ENCODE measurements around the gene RCSD1. TPM values are rescaled to one million over a fixed set of nuclear protein-coding genes. Genes with fewer than 3 reads are reported as not detected.

The RCSD1 gene
- total and polyA plus RNA-seq, 12 donors: 9.0 to 50.2 (median 37.4) TPM

GRCh38 chr1:167668108-167668507, 38.1 kb downstream of the RCSD1 start:
- Histone ChIP-seq H3K4me3 (no peak overlapping the region), H3K9me3 (no peaks in the 10 kb centered on the region), H3K27ac (peak overlapping the region in 4 of 10 donors; percentile 9 to 87 (median 38)), H3K4me1 (peaks cover 14 to 90% (median 81%) of the 10 kb centered on the region in 9 donors), H3K36me3 (peaks cover 0 to 31% (median 0%) of the 10 kb centered on the region in 9 donors), H3K27me3 (no peaks in the 10 kb centered on the region)
- TF ChIP-seq CTCF (IDR thresholded peaks at IDR 0.05): no peak
- intact Hi-C loops (cut with DNase I): loop anchor here in 2 of 10 donors (5.0 kb wide), 2 partner anchors 36 to 51 kb away; partner anchors contain the start of gene RCSD1 (in 1 of the 2)
- 92 to 94% methylated on average over 6 of the region's 6 CpGs for WGBS, 2 donors
- DNase-seq (no peak), ATAC-seq (no peak)

DNA sequence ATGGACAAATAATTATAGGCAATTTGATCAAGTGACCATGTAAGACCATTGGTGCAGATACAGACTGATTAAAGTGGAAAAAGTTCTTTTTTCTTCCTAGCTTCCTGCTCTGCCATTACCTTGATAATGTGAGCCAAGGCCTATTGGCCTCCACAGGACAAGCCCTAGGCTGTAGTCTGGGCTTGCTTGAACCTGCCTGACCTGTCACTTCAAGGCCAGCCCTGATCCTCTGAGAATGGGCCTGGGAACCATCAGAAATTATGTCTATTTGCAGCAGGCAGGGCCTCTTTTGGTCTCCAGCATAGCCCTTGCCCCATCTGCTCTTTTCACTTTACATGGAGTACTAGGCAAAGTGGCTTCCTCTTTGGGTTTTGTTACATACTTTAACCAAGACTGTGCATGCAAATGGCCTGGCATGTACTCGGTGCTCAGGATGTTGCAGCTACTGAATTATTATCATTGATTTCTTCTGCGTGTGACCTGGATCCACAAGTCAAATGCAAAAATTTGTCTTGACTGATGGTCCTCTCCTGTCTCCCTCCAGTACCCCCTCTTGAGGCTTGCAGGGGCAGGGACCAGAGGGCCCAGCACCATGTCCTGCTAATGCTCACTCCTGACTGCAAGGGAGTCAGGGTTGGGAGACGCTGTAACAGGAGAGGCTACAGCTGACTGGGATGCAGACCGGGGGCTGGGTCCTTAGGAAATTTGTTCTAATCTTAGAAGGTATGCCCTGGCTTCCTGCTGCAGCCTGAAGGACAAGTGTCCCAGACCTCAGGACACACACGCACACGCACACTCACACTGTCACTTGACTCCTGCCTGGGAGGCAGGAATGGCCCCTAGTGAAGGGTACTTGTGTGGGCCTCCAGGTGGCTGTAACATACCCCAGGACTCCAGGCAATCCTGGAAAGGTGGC, 39.4 kb downstream of the RCSD1 start:
- no peak overlapping the region for H3K4me3 ChIP-seq
- ATAC-seq (peak; percentile 21 to 82 (median 50)), DNase-seq (no peak)
- 21 to 33% methylated on average over 6 of the region's 6 CpGs for whole genome bisulfite sequencing, 2 donors
- peak overlapping the region in 7 of 10 donors; percentile 9 to 87 (median 49) for H3K27ac ChIP-seq
- TF ChIP-seq CTCF (IDR thresholded peaks at IDR 0.05): no peak
- intact Hi-C loops (cut with DNase I): loop anchor here in 2 of 10 donors (5.0 kb wide), 2 partner anchors 37 to 52 kb away; partner anchors contain the start of gene RCSD1 (in 1 of the 2)
- H3K27me3 ChIP-seq: no peaks in the 10 kb centered on the region
- peaks cover 8 to 77% (median 71%) of the 10 kb centered on the region in 9 donors for H3K4me1 ChIP-seq
- H3K36me3 ChIP-seq: peaks cover 0 to 29% (median 6%) of the 10 kb centered on the region in 9 donors
- no peaks in the 10 kb centered on the region for H3K9me3 ChIP-seq

DNA sequence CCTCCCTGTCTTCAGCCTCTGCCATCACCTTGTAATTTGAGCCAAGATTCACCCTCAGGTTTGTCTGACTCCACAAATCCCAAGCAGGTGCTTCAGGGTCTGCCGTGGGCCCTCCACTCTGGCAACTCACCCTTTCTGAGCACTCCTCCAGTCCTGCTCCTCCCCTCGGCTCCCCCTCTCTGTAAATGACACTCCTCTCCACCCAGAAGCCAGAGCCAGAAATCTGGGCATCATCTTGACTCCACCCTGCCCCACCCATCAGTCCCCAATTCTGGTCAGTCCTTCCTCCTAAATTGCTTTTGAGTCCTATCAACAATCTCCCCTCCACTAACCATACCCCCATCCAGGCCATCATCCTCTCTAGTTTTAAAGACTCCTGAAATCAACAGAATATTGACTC, 40.5 kb downstream of the RCSD1 start:
- H3K4me1 ChIP-seq: peaks cover 8 to 75% (median 67%) of the 10 kb centered on the region in 9 donors

More for the DNA sequence above, 40.5 kb downstream of the RCSD1 start:
- H3K27me3 ChIP-seq: no peaks in the 10 kb centered on the region
- ATAC-seq (peak in 1 of 8 donors; percentile 35), DNase-seq (no peak)
- peak overlapping the region in 6 of 10 donors; percentile 4 to 87 (median 53) for H3K27ac ChIP-seq
- H3K4me3 ChIP-seq: no peak overlapping the region
- intact Hi-C loops (cut with DNase I): no loop called here
- no peak for TF ChIP-seq CTCF (IDR thresholded peaks at IDR 0.05)
- H3K9me3 ChIP-seq: no peaks in the 10 kb centered on the region
- H3K36me3 ChIP-seq: peaks cover 0 to 40% (median 6%) of the 10 kb centered on the region in 9 donors
- WGBS, 2 donors: 59 to 75% methylated on average over 2 of the region's 2 CpGs
